Osteocyte (in vitro differentiated cells): ENCODE data around the gene SLC35F3. TPM values are rescaled to one million over a fixed set of nuclear protein-coding genes. Genes with fewer than 3 reads are reported as not detected.

Source experiments
- DNase-seq: peaks from one replicate; pipeline ENCODE4 v3.0.0; 2021; ENCODE audit warnings: mixed read lengths; ENCODE audit not compliant: unreplicated experiment; ENCODE audit errors: extremely low spot score
- H3K27ac Mint-ChIP-seq: one replicate; pipeline ENCODE4 v1.8.0; 2021; ENCODE audit warnings: mild to moderate bottlenecking, mixed read lengths; ENCODE audit not compliant: unreplicated experiment
- H3K27me3 Mint-ChIP-seq: one replicate; pipeline ENCODE4 v1.8.0; 2021; ENCODE audit warnings: mixed read lengths; ENCODE audit not compliant: unreplicated experiment
- H3K36me3 Mint-ChIP-seq: one replicate; pipeline ENCODE4 v1.8.0; 2021; ENCODE audit warnings: mixed read lengths; ENCODE audit not compliant: unreplicated experiment
- H3K4me1 Mint-ChIP-seq: one replicate; pipeline ENCODE4 v1.8.0; 2021; ENCODE audit warnings: mixed read lengths; ENCODE audit not compliant: unreplicated experiment
- H3K4me3 Mint-ChIP-seq: one replicate; pipeline ENCODE4 v1.8.0; 2021; ENCODE audit warnings: mild to moderate bottlenecking, moderate library complexity, mixed read lengths; ENCODE audit not compliant: unreplicated experiment
- H3K9me3 Mint-ChIP-seq: one replicate; pipeline ENCODE4 v1.8.0; 2021; ENCODE audit warnings: mixed read lengths; ENCODE audit not compliant: unreplicated experiment
- total RNA-seq: library from RNA; stranded (reverse); gene quantifications from 2 replicates; pipeline ENCODE4 v1.2.1, GENCODE V29; 2021
- TF ChIP-seq, protein P1 (sequence below): fragments of 200-600 bp; sonication (generic); IDR thresholded peaks from 2 replicates; pipeline ENCODE4 v1.5.0; 2021; ENCODE audit warnings: antibody characterized with exemption, mild to moderate bottlenecking, moderate library complexity

SLC35F3 gene
- total RNA-seq, 1 donor from 2014 or later, result not detected

DNA sequence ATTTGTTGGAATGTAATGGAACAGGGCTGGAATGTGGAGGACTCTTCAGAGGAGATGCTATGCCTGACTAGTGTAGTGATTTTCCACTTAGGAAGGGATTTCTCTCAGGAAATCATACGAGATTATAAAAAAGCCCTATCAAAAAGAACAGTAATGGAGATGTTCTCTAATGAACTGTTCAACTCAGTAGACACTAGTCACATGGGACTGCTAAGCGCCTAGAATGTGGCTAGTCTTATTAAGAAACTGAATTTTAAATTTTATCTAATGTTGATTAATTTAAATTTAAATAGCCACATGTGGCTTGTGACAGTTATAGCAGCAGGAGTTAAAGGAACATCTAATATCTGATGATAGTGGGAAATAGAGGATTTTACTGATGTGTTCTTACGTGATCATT lies 94.0 kb downstream of the SLC35F3 start:
- H3K36me3 Mint-ChIP-seq, result no peaks in the 10 kb centered on the region
- TF ChIP-seq, protein P1, sequence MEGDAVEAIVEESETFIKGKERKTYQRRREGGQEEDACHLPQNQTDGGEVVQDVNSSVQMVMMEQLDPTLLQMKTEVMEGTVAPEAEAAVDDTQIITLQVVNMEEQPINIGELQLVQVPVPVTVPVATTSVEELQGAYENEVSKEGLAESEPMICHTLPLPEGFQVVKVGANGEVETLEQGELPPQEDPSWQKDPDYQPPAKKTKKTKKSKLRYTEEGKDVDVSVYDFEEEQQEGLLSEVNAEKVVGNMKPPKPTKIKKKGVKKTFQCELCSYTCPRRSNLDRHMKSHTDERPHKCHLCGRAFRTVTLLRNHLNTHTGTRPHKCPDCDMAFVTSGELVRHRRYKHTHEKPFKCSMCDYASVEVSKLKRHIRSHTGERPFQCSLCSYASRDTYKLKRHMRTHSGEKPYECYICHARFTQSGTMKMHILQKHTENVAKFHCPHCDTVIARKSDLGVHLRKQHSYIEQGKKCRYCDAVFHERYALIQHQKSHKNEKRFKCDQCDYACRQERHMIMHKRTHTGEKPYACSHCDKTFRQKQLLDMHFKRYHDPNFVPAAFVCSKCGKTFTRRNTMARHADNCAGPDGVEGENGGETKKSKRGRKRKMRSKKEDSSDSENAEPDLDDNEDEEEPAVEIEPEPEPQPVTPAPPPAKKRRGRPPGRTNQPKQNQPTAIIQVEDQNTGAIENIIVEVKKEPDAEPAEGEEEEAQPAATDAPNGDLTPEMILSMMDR, result no peak
- DNase-seq, result no peak
- H3K27me3 Mint-ChIP-seq, result no peaks in the 10 kb centered on the region
- no peaks in the 10 kb centered on the region for H3K4me1 Mint-ChIP-seq
- H3K4me3 Mint-ChIP-seq, result no peak overlapping the region
- no peak overlapping the region for H3K27ac Mint-ChIP-seq
- H3K9me3 Mint-ChIP-seq, result no peaks in the 10 kb centered on the region

DNA sequence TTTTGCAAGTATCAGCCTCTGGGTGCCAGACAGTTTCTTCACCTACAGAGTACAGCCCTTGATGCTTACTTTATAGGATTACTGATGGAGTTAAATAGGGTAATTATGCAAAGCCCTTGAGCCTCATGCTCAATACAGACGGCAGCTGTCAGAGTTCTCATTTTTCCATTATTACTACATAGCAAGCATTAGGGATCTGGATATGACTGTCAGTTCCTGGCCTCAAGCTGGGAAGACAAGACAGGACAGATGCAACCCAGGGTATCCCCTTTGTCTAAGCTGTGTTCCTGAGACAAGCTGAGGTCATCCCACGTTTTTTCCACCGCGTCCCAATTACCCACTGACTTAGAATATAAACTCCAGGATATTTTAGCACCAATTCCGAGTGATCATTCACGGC lies 94.4 kb downstream of the SLC35F3 start:
- Mint-ChIP-seq H3K4me1 (no peaks in the 10 kb centered on the region), H3K27me3 (no peaks in the 10 kb centered on the region), H3K9me3 (no peaks in the 10 kb centered on the region), H3K4me3 (no peak overlapping the region), H3K27ac (no peak overlapping the region), H3K36me3 (no peaks in the 10 kb centered on the region)
- TF ChIP-seq, protein P1, result no peak
- DNase-seq, result no peak

DNA sequence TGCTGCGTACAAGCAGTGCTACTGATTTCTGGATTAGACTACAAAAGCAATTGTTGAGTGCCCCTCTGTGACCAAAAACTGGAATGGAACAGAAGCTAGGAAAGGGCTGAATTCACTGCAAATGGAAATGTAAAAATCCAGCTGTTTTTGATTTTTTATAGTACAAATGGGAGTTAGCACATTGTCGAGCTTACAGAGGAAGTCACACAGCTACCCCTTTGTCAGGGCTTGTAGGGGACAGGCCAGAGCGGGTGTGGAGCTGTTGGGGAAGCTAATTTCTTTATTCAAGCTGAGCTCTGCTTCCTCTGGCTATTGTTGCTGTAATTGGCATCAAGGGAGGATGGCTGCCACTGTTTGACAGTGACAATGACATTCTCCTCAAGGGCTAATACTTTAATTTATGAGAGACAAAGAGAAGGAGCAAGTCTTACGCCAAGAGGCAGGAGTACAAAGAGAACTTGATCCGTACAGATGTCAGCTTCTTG lies 96.1 kb downstream of the SLC35F3 start:
- Mint-ChIP-seq H3K9me3 (no peaks in the 10 kb centered on the region), H3K4me3 (no peak overlapping the region), H3K4me1 (no peaks in the 10 kb centered on the region), H3K36me3 (no peaks in the 10 kb centered on the region), H3K27ac (no peak overlapping the region), H3K27me3 (no peaks in the 10 kb centered on the region)
- TF ChIP-seq, protein P1, result no peak
- no peak for DNase-seq

DNA sequence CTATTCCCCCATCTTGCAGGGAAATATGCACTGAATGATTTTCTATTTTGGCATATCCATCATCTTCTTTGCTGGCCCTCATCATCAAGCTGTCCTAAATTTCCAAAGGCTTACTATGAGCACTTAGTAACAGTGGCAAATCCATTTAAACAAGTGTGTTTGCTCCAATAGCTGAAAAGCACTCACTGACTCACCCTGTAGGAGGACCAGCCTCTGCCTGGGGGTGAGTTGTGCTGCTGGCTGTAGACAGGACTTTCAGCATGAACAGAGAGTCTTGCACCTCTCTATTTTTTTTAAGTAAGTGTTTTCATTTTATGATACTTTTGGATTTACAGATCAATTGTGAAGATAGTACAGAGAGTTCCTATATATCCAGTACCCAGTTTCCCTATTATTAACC lies 97.3 kb downstream of the SLC35F3 start:
- DNase-seq, result no peak
- no peaks in the 10 kb centered on the region for H3K9me3 Mint-ChIP-seq
- H3K36me3 Mint-ChIP-seq, result no peaks in the 10 kb centered on the region
- no peak overlapping the region for H3K27ac Mint-ChIP-seq
- H3K4me3 Mint-ChIP-seq, result no peak overlapping the region
- TF ChIP-seq, protein P1, result no peak
- no peaks in the 10 kb centered on the region for H3K27me3 Mint-ChIP-seq
- H3K4me1 Mint-ChIP-seq, result no peaks in the 10 kb centered on the region

DNA sequence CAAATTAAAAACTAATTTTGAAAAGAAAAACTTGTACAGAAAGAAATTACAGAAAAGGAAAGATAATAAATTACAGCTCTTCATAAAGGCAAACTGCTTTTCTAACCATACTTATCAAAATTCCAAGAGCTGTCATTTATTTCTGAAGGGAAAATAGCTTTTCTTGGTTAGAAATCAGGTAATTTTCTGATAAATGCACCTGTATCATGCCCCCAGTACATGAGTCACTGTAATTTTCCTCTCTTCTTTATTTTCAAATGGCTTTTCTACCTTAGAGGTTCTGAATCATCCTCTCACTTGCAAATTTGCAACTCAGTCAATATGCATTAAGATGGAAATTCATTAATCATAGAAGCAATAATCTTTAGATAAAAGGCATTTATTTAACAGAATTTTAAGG lies 100.1 kb downstream of the SLC35F3 start:
- Mint-ChIP-seq H3K4me3 (no peak overlapping the region), H3K4me1 (no peaks in the 10 kb centered on the region), H3K36me3 (no peaks in the 10 kb centered on the region), H3K27me3 (no peaks in the 10 kb centered on the region), H3K9me3 (no peaks in the 10 kb centered on the region), H3K27ac (no peak overlapping the region)
- no peak for DNase-seq
- TF ChIP-seq, protein P1, result no peak
